HG02938 (cell line): ENCODE results near the gene IFT74.

Experiments used
- ATAC-seq: cut with Tn5 transposase; IDR thresholded peaks from one replicate; pipeline ENCODE4 v1.9.1; 2021; ENCODE audit warnings: mild to moderate bottlenecking, moderate library complexity; ENCODE audit not compliant: unreplicated experiment

Gene IFT74

DNA sequence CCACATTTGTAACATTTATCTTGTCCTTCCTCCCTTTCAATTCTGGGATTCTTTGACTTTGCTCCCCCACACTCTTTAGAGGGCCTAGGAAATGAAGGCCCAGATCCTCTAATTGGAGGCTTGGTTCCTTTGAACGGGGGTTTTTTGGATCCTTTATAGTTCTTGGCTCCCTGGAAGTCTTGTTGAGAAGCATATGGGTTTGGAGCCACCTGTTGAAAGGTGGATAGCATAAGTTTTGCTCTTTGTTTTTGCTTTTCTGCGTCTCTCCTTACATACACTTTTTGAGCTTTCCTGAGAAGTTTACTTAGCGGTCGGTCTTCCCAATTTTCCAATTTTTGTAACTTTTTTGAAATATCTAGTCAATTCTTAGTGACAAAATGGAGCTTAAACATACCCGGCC lies 17.8 kb downstream of the IFT74 start:
- ATAC-seq = no peak

DNA sequence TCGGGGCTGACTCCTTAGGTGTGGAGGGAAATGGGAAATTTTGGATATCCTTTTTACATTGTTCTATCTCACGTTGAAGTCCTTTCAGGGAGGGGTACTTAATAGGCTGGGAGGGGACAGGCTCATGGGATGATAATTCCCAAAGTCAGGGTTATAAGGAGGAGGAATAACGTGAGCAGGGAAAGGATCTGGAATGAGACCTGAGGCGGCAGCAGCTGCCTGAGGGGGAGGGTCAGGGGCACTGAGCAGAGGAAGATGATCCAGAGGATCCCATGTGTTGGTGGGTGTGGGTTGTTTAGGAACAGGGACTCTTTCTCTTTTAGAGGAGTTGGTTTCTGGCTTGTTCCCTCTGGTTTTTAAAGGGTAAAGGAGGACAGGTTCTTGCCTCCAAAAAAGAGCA lies 18.7 kb downstream of the IFT74 start:
- ATAC-seq = no peak

DNA sequence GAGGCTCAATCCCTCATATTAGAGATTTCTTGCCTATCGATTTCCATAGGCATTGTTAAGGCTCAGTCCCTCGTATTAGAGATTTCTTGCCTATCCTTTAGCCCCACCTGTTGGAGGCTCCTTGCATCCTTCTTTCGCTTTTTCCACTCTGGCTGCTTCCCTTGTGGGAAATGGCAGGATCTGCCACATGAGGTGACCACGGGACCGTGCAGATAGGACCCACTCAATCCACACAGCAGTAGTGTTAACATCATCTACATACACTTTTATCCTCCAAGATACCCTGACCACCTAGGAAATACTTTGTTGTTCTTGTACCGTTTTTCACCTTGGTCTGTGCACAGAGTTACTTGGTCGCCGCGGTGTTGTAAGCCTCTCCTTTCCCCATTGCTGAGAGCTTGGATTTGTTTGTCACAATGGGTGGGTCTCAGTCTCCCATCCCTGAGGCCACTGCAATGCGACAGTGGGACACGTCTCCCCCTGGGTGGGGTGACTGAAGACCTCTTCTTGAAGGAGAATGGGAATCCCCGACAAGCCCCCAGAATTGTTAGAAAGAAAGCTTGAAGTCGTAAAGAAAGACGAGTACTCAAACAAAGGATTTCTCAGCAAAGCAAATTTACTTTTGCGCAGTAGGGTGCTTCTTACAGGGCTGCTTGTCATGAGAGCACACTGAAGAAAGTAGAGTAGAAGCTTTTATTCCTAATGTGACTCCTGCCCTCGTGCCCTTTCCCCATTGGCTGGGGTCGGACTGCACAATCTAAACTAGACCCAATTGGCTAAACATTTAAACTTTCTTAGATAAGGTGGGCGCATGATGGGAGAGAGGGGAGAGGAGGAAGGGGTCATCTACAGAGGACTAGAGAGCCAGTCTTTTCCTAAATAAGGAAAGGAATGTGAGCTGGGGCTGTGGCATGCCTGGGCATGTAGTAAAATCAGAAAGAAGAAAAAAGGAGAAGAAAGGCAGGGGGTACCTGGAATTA lies 19.8 kb downstream of the IFT74 start:
- no peak for ATAC-seq

DNA sequence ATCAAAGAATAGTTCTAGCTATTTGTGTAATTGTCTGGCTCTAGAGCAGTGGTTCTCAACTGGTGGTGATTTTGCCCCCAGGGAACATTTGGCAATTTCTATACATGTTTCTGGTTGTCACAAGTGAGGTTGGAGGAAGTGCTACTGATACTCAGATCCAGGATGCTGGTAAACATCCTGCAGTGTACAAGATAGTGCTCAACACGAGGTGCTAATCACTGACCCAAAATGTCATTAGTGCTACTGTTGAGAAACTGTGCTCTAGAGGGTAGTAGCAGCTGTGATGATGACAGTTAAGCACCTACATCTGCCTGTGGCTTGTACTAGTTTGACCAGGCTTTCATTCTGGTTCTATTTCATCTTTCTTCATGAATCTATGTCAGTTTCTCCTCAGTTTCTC lies 27.1 kb downstream of the IFT74 start:
- ATAC-seq = peak; percentile 89

DNA sequence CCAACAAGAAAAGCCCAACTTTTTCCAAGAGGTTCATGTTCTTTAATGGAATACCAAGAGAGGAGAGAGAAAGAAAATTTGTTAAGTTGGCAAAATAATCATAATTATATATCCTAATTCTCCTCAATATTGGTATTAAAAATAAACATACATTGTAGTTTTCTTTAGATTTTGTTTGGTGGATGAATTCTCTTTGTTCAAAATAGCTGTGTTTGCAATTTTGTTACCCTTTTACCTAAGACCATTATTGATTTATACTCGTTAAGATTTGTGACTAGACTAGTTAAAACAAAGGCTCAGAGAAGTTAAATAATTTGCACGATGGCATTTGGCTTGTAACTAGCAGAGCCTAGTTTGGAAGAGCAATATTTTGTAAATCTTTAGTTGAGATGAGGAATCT lies 39.6 kb downstream of the IFT74 start:
- ATAC-seq = no peak

DNA sequence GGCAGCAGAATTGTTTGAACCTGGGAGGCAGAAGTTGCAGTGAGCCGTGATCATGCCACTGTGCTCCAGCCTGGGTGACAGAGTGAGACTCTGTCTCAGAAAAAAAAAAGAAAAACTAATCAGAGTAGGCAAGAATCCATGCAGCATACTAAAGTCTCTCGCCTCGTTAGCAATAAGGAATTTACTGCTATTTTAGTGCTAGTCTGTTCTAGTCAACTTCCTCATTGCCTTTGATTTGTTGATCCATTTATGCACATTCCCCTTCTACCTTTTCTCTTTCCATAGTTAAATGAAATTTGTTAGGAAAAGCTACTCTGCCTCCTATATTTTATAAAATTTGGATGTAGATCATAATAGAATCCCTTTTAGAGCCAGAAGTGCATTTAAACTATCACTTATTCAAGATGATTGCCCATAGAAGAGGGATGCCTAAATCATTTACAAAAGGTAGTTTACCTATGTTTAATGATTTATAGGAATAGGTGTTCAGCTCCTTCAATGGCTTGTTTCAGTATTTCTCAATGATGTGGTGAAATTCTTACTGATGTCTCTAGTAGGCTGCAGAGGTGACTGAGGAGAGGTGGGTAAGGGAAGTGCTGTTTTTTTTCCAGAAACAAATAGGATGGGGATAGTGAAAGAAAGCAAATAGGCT lies 47.3 kb downstream of the IFT74 start:
- no peak for ATAC-seq

DNA sequence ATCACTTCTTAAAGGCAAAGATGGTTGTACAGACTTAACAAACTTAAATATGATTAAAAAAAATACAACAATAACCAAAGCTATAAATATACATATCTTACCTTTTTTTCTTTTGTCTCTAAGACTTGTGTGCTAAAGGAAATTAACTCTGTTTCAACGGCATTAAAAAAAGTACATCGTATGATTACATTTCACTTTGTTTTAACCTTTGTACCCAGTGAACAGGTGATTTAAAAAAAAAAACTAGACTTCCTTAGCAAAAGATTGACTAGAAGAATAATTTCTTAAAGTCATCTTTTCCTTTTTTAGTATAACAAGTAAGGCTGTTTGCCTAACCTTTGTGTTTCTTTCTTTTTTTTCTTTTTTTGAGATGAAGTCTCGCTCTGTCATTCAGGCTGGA lies 49.3 kb downstream of the IFT74 start, which contains the start of gene LRRC19:
TSS of gene LRRC19 (minus strand) at position 182 of the 400 bp plus-strand sequence. CDS start 5,978 bp downstream, outside the sequence.
- no peak for ATAC-seq

DNA sequence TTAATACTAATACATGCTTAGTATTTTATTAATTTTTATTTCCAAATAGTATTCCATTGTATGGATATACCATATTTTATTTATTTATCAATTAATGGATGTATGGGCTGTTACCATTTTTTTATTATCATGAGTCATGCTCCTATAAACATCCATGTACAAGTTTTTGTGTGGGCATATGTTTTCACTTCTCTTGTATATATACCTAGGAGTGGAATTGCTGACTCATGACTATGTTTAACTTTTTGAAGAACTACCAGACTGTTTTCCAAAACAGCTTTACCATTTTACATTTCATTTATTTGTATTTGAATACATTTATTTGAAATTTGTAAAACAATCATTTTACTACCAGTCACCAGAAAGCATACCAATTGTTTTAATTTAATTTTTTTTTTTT lies 63.4 kb downstream of the IFT74 start:
- no peak for ATAC-seq

DNA sequence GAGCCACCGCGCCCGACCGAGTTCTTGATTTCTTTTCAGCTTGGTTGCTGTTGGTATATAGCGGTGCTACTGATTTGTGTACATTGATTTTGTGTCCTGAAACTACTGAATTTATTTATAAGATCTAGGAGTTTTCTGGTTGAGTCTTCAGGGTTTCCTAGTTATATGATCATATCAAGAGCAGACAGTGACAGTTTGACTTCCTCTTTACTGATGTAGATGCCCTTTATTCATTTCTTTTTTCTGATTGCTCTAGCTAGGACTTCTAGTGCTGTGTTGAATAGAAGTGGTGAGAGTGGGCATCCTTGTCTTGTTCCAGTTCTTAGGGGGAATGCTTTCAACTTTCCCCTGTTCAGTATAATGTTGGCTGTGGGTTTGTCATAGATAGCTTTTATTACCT lies 66.7 kb downstream of the IFT74 start:
- no peak for ATAC-seq

DNA sequence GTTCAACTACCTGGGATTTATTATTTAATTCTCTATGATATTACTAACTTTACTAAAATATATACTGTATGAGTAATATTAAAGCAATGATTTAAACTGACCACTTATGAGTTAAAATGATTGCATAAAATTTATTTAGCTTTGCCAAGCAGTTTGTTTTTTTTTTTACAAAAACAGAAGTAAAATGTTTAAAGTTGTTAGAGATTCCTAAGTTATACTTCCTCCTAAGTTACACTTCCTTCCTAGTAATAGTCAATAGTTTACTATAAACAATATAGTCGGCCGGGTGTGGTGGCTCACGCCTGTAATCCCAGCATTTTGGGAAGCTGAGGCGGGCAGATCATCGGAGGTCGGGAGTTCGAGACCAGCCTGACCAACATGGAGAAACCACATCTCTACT lies 73.0 kb downstream of the IFT74 start:
- no peak for ATAC-seq

DNA sequence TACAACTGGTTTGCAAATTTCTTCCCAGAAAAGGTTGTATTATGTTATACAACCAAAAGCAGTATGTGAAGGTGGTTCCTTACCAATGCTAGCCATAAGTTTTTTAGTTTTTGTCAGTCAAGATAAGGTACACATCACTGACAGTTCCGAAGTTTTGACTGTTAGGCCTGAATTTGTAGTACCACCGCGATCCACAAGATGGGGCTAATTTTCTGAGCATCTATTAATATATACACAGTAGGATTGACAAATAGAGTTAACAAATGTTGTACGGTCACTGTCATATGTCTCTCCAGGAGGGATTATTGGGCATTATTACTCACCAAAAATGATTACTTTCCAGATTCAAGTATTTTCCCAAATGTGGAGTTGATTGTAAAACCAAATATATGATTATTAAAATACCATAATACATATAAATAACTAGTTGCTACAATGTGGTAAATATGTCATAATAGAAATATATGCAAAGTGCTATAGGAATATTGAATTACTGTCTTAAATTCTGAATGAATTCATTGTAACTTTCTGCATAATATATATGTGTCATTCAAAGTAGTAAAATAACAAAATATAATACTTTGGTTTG lies 77.7 kb downstream of the IFT74 start:
- ATAC-seq = peak; percentile 90

DNA sequence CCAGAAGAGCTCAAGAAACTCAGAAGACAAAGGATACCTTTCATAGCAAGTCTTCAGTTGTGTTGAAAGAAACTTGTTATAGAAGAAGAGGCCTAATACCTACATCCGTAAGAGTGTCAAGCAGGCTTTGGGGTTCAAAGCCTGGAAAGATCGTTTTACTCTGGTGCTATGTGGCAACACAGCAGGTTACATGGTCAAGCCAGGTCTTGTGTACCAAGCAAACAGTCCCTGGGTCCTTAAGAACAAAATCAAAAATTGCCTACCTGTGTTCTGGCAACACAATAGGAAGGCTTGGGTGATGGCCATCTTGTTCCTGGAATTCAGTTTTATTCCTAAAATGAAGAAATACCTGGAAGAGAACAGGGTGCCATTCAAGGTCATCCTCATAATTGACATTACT lies 81.3 kb downstream of the IFT74 start:
- no peak for ATAC-seq

DNA sequence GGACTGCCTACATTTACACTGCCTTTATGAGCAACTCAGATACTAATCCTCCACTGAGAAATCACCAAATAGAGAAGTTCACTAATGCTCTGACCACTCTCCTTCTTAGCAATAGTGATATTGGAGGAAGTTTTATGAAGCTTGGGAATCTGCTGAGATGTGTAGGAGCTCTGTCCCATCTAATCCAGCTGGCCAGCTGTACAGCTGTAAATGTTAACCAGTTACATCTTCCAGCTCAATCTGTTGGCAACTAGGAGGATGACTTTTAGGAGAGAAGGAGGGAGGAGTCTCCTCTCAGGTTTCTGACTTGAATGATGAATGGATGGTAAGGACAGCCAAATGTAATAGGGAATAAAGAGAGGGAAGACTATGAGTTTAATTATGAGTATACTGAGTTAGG lies 85.5 kb downstream of the IFT74 start:
- ATAC-seq = no peak

DNA sequence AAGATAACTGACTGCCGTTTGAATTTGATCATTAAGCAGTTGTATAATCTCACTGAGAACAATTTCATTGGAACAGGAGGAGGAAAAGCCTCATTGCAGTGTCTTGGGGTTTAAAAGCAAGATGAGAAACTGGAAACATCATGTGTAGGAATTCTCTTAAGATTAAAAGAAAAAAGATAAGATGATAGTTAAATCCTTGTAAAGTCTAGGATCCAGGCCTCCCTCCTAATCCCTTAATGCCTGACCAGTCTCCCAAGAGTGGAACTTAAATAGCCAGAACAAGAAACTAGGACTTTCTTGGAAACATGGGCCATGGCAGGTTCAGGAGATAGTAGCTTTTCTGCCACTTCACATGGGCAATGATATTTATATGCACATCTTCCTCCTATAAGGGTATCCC lies 86.3 kb downstream of the IFT74 start:
- ATAC-seq = no peak

DNA sequence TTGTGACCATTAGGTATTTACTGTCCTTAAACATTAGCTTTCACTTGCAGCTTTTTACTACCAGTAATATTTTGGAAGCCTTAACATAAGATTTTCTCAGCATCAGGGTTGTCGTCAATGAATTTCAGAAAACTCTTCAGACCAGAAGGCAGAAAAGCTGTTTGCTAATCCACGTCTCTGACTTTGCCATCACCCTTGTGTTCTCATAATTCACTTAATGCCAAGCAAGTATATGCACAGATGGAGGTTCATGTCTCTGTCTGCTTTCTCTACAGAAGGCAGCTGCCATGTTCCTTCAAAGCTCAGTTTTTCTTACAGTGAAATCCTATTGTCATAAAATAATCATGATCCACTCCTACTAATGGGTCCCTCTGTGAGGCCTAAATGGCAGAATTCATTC lies 87.0 kb downstream of the IFT74 start:
- ATAC-seq = no peak

DNA sequence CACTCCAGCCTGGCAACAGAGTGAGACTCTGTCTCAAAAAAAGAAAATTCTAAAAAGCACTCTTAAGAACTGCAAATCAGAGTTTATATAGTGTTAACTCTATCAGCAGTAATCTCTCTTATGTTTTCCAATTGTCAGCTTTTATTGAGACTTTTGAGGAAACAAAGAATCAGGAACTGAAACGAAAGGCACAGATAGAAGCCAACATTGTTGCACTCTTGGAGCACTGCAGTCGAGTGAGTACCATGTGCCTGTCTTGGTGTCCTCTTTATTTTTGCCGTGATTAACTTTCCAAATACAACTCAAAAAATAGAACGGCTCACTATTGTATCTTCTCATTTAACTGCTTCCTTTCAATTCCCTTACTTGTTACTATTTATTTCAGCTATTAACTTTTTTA lies 90.9 kb downstream of the IFT74 start:
- ATAC-seq = no peak

DNA sequence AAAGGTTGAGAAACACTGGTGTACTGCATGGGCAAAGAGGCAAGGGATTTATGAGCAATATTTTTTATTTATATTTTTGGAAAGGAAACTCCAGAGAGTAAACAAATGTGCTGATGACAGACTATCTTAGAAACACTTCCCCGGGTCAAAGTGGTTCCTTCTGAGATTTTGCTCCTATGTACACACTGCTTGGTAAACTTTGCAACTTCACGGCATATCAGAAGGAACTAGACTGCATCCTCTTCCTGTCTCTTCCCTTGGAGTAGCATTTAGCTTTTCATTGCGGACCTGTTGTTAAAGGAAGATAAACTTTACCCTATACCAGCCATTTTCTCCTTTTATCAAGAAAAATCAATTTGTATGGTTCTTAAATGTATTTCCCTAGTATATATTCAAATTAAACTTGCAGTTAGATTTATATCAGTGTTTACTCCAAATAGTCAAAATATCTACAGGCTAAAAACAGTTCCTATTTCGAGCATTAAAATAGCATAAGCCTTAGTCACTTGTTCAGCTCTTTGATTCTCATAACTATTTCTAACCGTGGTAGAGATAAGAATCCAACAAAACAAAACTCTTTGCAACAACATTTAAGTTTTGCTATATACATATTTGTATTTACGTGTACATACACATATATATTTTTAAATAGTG lies 97.3 kb downstream of the IFT74 start:
- ATAC-seq = no peak

DNA sequence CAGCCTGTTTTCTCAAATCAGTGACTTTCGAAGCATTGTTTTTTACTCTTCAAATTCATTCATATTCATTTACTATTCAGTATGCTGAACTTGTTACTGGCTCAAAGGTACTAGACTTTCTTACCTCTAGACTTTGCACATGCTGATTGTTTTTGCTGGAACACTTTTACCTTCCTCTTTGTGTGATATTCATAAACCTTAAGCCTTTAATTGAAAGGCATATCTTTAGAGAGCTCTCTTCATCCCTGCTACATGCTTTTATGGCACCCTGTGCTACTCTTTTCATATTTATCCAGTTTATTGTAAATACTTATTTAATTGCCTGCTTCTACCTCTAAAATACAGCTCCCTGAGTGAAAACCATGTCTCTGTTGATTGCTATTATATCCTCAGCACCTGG lies 97.9 kb downstream of the IFT74 start:
- no peak for ATAC-seq

DNA sequence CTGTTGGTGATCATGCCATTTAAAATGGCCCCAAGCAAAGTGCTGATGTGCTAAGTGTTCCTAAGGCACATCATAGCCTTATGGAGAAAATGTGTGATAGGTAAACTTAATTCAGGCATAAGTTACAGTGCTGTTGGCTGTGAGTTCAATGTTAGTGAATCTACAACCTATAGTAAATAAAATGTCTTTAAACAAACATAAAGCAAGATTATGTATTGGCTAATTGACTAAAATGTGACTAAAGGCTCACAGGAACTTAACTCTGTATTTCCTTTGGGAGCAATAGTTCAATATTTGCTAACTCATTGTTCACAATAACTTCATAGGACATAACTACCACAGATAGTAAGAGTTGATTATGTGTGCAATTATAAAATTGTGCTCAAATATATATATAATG lies 98.6 kb downstream of the IFT74 start:
- ATAC-seq = no peak

DNA sequence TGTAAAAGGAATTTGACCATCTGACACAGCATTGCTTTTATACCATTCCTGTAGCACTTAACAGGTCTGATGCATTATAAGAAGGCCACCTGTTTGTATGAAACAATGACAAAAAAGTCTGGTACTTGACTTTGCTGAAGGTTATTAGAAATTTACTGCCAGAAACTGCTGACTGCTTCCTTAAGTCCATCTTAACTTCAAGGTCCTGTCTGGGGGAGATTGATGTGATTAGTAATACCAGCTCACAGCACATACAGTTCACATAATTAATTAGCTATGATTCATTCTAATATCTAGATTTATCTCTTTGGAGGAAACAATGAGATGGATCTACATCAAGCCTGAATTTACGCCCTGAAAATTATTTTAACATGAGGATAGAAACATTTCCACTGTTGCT lies 103.2 kb downstream of the IFT74 start:
- no peak for ATAC-seq

DNA sequence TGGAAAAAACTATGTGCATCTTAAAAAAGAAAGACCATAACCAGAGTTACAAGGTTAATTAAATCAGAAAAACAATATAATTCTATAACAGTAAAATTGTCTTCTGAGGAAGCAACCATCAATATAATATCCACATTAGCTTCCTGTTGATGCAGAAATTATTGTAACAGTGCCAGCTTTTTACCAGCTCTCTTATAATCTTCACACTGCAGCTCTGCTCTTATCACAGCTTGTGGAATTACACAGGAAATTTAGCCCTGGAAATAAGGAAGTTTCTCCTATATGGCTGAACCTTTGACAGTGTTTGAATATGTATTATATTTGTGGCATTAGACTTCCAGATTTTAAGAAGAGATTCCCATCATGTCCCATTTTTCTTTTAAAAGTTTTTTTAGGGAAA lies 103.7 kb downstream of the IFT74 start:
- ATAC-seq = no peak
